Activated naive CD8-positive, alpha-beta T cell treated with anti-CD3 and anti-CD28 coated beads for 36 hours (primary cell): ENCODE measurements around the gene GAS2. TPM values are rescaled to one million over a fixed set of nuclear protein-coding genes. Genes with fewer than 3 reads are reported as not detected.

Source experiments
- DNase-seq: peaks from one replicate; pipeline ENCODE4 v3.0.0; 2021
- H3K27ac Mint-ChIP-seq: one replicate; pipeline ENCODE4 v1.8.0; 2022; ENCODE audit warnings: mild to moderate bottlenecking, moderate library complexity, mixed read lengths
- H3K27me3 Mint-ChIP-seq: one replicate; pipeline ENCODE4 v1.8.0; 2022; ENCODE audit warnings: mild to moderate bottlenecking, mixed read lengths
- H3K36me3 Mint-ChIP-seq: one replicate; pipeline ENCODE4 v1.8.0; 2021; ENCODE audit warnings: mild to moderate bottlenecking, mixed read lengths
- H3K4me1 Mint-ChIP-seq: one replicate; pipeline ENCODE4 v1.8.0; 2021; ENCODE audit warnings: mixed read lengths
- H3K4me3 Mint-ChIP-seq: one replicate; pipeline ENCODE4 v1.8.0; 2022; ENCODE audit warnings: mild to moderate bottlenecking, moderate library complexity, mixed read lengths
- H3K9me3 Mint-ChIP-seq: one replicate; pipeline ENCODE4 v1.8.0; 2022; ENCODE audit warnings: mixed read lengths
- total RNA-seq, 2 experiments: library from RNA; stranded (reverse); gene quantifications; one replicate each; pipeline ENCODE4 v1.2.3, GENCODE V29; 2021

GAS2 gene
- total RNA-seq, 2 experiments from 2014 or later, result 1.9 to 2.4 TPM

- Mint-ChIP-seq H3K4me1 (no peaks in the 10 kb centered on the region), H3K9me3 (no peaks in the 10 kb centered on the region), H3K27me3 (no peaks in the 10 kb centered on the region), H3K27ac (no peak overlapping the region), H3K36me3 (no peaks in the 10 kb centered on the region), H3K4me3 (no peak overlapping the region)
- no peak for DNase-seq
These were observed 66.2 kb downstream of the GAS2 start for GRCh38 chr11:22732588-22732987.

- no peaks in the 10 kb centered on the region for H3K27me3 Mint-ChIP-seq
- no peak overlapping the region for H3K27ac Mint-ChIP-seq
- H3K36me3 Mint-ChIP-seq, result no peaks in the 10 kb centered on the region
- no peak overlapping the region for H3K4me3 Mint-ChIP-seq
- no peaks in the 10 kb centered on the region for H3K4me1 Mint-ChIP-seq
- no peaks in the 10 kb centered on the region for H3K9me3 Mint-ChIP-seq
- no peak for DNase-seq
These were observed 67.3 kb downstream of the GAS2 start for GRCh38 chr11:22733475-22734248.

- no peak for DNase-seq
- H3K27ac Mint-ChIP-seq, result no peak overlapping the region
- no peaks in the 10 kb centered on the region for H3K9me3 Mint-ChIP-seq
- no peaks in the 10 kb centered on the region for H3K4me1 Mint-ChIP-seq
- H3K36me3 Mint-ChIP-seq, result no peaks in the 10 kb centered on the region
- H3K27me3 Mint-ChIP-seq, result no peaks in the 10 kb centered on the region
- H3K4me3 Mint-ChIP-seq, result no peak overlapping the region
These were observed 68.4 kb downstream of the GAS2 start for GRCh38 chr11:22734628-22735345.

GRCh38 chr11:22742157-22742613 lies 75.8 kb downstream of the GAS2 start:
- peak; percentile 5 for DNase-seq
- Mint-ChIP-seq H3K27me3 (peaks cover 16% of the 10 kb centered on the region), H3K4me3 (no peak overlapping the region), H3K4me1 (peaks cover 10% of the 10 kb centered on the region), H3K27ac (peak overlapping the region; percentile 72), H3K9me3 (no peaks in the 10 kb centered on the region), H3K36me3 (no peaks in the 10 kb centered on the region)

- Mint-ChIP-seq H3K4me1 (peaks cover 11% of the 10 kb centered on the region), H3K27me3 (peaks cover 8% of the 10 kb centered on the region), H3K9me3 (no peaks in the 10 kb centered on the region), H3K27ac (no peak overlapping the region), H3K36me3 (no peaks in the 10 kb centered on the region), H3K4me3 (no peak overlapping the region)
- no peak for DNase-seq
These were observed 83.1 kb downstream of the GAS2 start for GRCh38 chr11:22749536-22749935.

GRCh38 chr11:22752908-22753310 lies 86.5 kb downstream of the GAS2 start:
- H3K36me3 Mint-ChIP-seq, result no peaks in the 10 kb centered on the region
- no peak for DNase-seq
- H3K4me3 Mint-ChIP-seq, result no peak overlapping the region
- peak overlapping the region; percentile 18 for H3K27ac Mint-ChIP-seq
- H3K4me1 Mint-ChIP-seq, result peaks cover 11% of the 10 kb centered on the region
- no peaks in the 10 kb centered on the region for H3K27me3 Mint-ChIP-seq
- no peaks in the 10 kb centered on the region for H3K9me3 Mint-ChIP-seq

- DNase-seq, result no peak
- peaks cover 11% of the 10 kb centered on the region for H3K4me1 Mint-ChIP-seq
- H3K9me3 Mint-ChIP-seq, result no peaks in the 10 kb centered on the region
- H3K27me3 Mint-ChIP-seq, result no peaks in the 10 kb centered on the region
- peak overlapping the region; percentile 21 for H3K27ac Mint-ChIP-seq
- H3K36me3 Mint-ChIP-seq, result no peaks in the 10 kb centered on the region
- no peak overlapping the region for H3K4me3 Mint-ChIP-seq
These were observed 87.0 kb downstream of the GAS2 start for GRCh38 chr11:22753416-22753815.

- no peaks in the 10 kb centered on the region for H3K27me3 Mint-ChIP-seq
- peaks cover 4% of the 10 kb centered on the region for H3K4me1 Mint-ChIP-seq
- no peak overlapping the region for H3K4me3 Mint-ChIP-seq
- H3K27ac Mint-ChIP-seq, result no peak overlapping the region
- no peaks in the 10 kb centered on the region for H3K36me3 Mint-ChIP-seq
- no peak for DNase-seq
- no peaks in the 10 kb centered on the region for H3K9me3 Mint-ChIP-seq
These were observed 94.7 kb downstream of the GAS2 start for GRCh38 chr11:22761066-22761465.

GRCh38 chr11:22763166-22763565 lies 96.8 kb downstream of the GAS2 start:
- Mint-ChIP-seq H3K27ac (no peak overlapping the region), H3K4me3 (no peak overlapping the region), H3K27me3 (no peaks in the 10 kb centered on the region), H3K36me3 (no peaks in the 10 kb centered on the region), H3K4me1 (peaks cover 4% of the 10 kb centered on the region), H3K9me3 (no peaks in the 10 kb centered on the region)
- no peak for DNase-seq

- no peak overlapping the region for H3K4me3 Mint-ChIP-seq
- no peaks in the 10 kb centered on the region for H3K9me3 Mint-ChIP-seq
- peaks cover 4% of the 10 kb centered on the region for H3K4me1 Mint-ChIP-seq
- no peaks in the 10 kb centered on the region for H3K27me3 Mint-ChIP-seq
- no peak overlapping the region for H3K27ac Mint-ChIP-seq
- DNase-seq, result no peak
- H3K36me3 Mint-ChIP-seq, result no peaks in the 10 kb centered on the region
These were observed 98.3 kb downstream of the GAS2 start for GRCh38 chr11:22764735-22765134.

GRCh38 chr11:22768281-22768680 lies 101.9 kb downstream of the GAS2 start:
- Mint-ChIP-seq H3K9me3 (no peaks in the 10 kb centered on the region), H3K27ac (no peak overlapping the region), H3K36me3 (no peaks in the 10 kb centered on the region), H3K4me3 (no peak overlapping the region), H3K4me1 (no peaks in the 10 kb centered on the region), H3K27me3 (peaks cover 3% of the 10 kb centered on the region)
- no peak for DNase-seq

- DNase-seq, result no peak
- Mint-ChIP-seq H3K27me3 (peaks cover 3% of the 10 kb centered on the region), H3K4me1 (no peaks in the 10 kb centered on the region), H3K9me3 (no peaks in the 10 kb centered on the region), H3K4me3 (no peak overlapping the region), H3K27ac (no peak overlapping the region), H3K36me3 (no peaks in the 10 kb centered on the region)
These were observed 102.7 kb downstream of the GAS2 start for GRCh38 chr11:22769081-22769480.

GRCh38 chr11:22774716-22775115 lies 108.3 kb downstream of the GAS2 start:
- no peak overlapping the region for H3K4me3 Mint-ChIP-seq
- H3K27ac Mint-ChIP-seq, result no peak overlapping the region
- no peaks in the 10 kb centered on the region for H3K36me3 Mint-ChIP-seq
- H3K27me3 Mint-ChIP-seq, result peaks cover 3% of the 10 kb centered on the region
- H3K9me3 Mint-ChIP-seq, result no peaks in the 10 kb centered on the region
- DNase-seq, result no peak
- peaks cover 2% of the 10 kb centered on the region for H3K4me1 Mint-ChIP-seq

GRCh38 chr11:22775248-22775647 lies 108.8 kb downstream of the GAS2 start:
- H3K4me1 Mint-ChIP-seq, result peaks cover 2% of the 10 kb centered on the region
- no peak for DNase-seq

GRCh38 chr11:22778642-22779041 lies 112.2 kb downstream of the GAS2 start:
- Mint-ChIP-seq H3K27me3 (no peaks in the 10 kb centered on the region), H3K9me3 (no peaks in the 10 kb centered on the region), H3K27ac (no peak overlapping the region), H3K4me1 (peaks cover 9% of the 10 kb centered on the region), H3K4me3 (no peak overlapping the region), H3K36me3 (no peaks in the 10 kb centered on the region)
- no peak for DNase-seq

More at GRCh38 chr11:22775248-22775647, 108.8 kb downstream of the GAS2 start:
- H3K4me3 Mint-ChIP-seq, result no peak overlapping the region
- H3K27me3 Mint-ChIP-seq, result peaks cover 3% of the 10 kb centered on the region
- no peak overlapping the region for H3K27ac Mint-ChIP-seq
- no peaks in the 10 kb centered on the region for H3K9me3 Mint-ChIP-seq
- H3K36me3 Mint-ChIP-seq, result no peaks in the 10 kb centered on the region

GRCh38 chr11:22779850-22780249 lies 113.4 kb downstream of the GAS2 start:
- H3K27ac Mint-ChIP-seq, result no peak overlapping the region
- no peaks in the 10 kb centered on the region for H3K27me3 Mint-ChIP-seq
- DNase-seq, result no peak
- H3K4me1 Mint-ChIP-seq, result peaks cover 7% of the 10 kb centered on the region
- H3K4me3 Mint-ChIP-seq, result no peak overlapping the region
- H3K9me3 Mint-ChIP-seq, result no peaks in the 10 kb centered on the region
- no peaks in the 10 kb centered on the region for H3K36me3 Mint-ChIP-seq
